Neural cell (in vitro differentiated cells): Measurements from ENCODE around the gene ANAPC10.

Experiments used
- CTCF ChIP-seq: fragments of 450-650 bp; IDR thresholded peaks from 2 replicates; pipeline ENCODE4 v1.5.1; 2014; ENCODE audit warnings: antibody characterized with exemption, mild to moderate bottlenecking, moderate library complexity; ENCODE audit not compliant: poor library complexity, severe bottlenecking
- EP300 ChIP-seq: fragments of 450-650 bp; conservative IDR thresholded peaks from 2 replicates; pipeline ENCODE4 v1.6.1; 2014; ENCODE audit warnings: antibody characterized with exemption, mild to moderate bottlenecking, moderate library complexity; ENCODE audit not compliant: poor library complexity, severe bottlenecking
- EZH2 ChIP-seq: fragments of 200-600, 300-800 bp; shearing (Covaris generic), sonication (generic); IDR thresholded peaks from 2 replicates; pipeline ENCODE4 v1.6.1; 2014; ENCODE audit warnings: antibody characterized with exemption, low read length, borderline replicate concordance, mild to moderate bottlenecking; ENCODE audit not compliant: insufficient read depth, poor library complexity, severe bottlenecking
- MXI1 ChIP-seq: fragments of 450-650 bp; conservative IDR thresholded peaks from 2 replicates; pipeline ENCODE4 v1.6.1; 2014; ENCODE audit warnings: antibody characterized with exemption, mild to moderate bottlenecking; ENCODE audit not compliant: poor library complexity, severe bottlenecking
- POLR2AphosphoS5 ChIP-seq: IDR thresholded peaks from 2 replicates; pipeline ENCODE4 v1.6.1; 2012
- RAD21 ChIP-seq: fragments of 450-650 bp; conservative IDR thresholded peaks from 2 replicates; pipeline ENCODE4 v1.6.1; 2014; ENCODE audit warnings: antibody characterized with exemption, mild to moderate bottlenecking, moderate library complexity
- REST ChIP-seq: IDR thresholded peaks from 2 replicates; pipeline ENCODE4 v1.6.1; 2012; ENCODE audit warnings: borderline replicate concordance
- SMC3 ChIP-seq: fragments of 450-650 bp; conservative IDR thresholded peaks from 2 replicates; pipeline ENCODE4 v1.6.1; 2014; ENCODE audit warnings: antibody characterized with exemption, mild to moderate bottlenecking, moderate library complexity; ENCODE audit not compliant: poor library complexity
- TAF1 ChIP-seq: IDR thresholded peaks from 2 replicates; pipeline ENCODE4 v1.6.1; 2012; ENCODE audit warnings: low read depth

DNA sequence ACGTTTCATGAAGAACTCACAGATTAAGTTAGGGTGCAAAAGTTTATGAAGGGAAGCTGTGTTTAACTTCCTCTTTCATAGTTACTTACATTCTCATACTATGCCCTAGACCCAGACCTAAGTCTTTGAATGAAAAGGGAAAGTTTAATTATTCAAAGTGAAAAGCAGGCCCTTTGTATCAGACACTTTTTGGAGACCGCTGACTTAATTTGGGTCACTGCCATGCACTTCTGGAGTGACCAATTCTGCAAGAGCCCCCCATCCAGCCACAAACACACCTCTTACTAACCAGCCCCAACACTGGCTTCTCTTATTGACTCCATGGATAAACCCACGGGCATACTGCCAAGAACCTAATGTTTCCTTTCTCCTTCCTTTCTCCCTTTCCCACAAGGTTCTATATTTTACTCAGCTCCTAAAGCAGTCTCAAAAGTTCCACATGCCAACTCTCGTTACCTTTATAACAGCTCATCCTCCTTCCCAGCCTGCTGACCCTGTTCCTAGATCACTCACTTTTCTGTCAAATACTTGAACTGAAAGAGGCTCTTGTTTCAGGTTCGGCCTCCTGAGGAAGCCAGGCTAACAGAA is 34.6 kb upstream of the ANAPC10 start:
- TF ChIP-seq CTCF, result no peak
- no peak for TF ChIP-seq RAD21
- no peak for TF ChIP-seq EZH2
- TF ChIP-seq POLR2AphosphoS5, result no peak
- no peak for TF ChIP-seq REST
- TF ChIP-seq EP300, result no peak
- TF ChIP-seq SMC3, result no peak
- no peak for TF ChIP-seq MXI1
- TF ChIP-seq TAF1, result no peak
